Measurements from ENCODE around the gene ZNF462. TPM values are rescaled to one million over a fixed set of nuclear protein-coding genes. Genes with fewer than 3 reads are reported as not detected.

ZNF462 gene
- total RNA-seq, 4 donors from 2014 or later: 9.3 to 13.3 (median 11.4) TPM

DNA sequence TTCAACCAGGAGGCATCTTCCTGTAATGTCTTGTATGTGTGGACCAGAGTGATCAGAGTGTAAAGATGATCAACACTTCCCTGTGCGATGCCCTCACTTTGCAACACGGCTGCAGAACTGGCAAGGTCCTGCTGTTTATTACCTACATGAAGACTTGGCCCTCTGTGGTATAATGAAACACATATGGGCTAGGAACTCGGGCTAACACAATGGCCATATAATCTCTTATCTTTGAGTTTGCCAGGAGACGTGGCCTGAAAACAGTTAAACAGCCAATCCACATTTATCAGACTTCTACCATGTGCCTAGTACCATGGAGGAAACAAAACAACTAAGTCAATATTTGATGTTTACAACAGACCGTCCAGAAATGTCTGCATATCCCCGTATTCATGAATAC, 145.5 kb downstream of the ZNF462 start:
- Histone ChIP-seq H3K9me3 (no peaks in the 10 kb centered on the region), H3K27ac (no peak overlapping the region), H3K27me3 (no peaks in the 10 kb centered on the region), H3K4me3 (no peak overlapping the region), H3K4me1 (no peaks in the 10 kb centered on the region), H3K36me3 (peaks cover 0 to 28% of the 10 kb centered on the region in 2 donors)
- intact Hi-C loops (cut with DNase I; ENCODE audit: low total_unique reads): no loop called here
- no peak for DNase-seq
- in situ Hi-C loops (cut with MboI; ENCODE audit: low sequenced_read_pairs in 4 of 4): no loop called here
- TF ChIP-seq, protein P1, sequence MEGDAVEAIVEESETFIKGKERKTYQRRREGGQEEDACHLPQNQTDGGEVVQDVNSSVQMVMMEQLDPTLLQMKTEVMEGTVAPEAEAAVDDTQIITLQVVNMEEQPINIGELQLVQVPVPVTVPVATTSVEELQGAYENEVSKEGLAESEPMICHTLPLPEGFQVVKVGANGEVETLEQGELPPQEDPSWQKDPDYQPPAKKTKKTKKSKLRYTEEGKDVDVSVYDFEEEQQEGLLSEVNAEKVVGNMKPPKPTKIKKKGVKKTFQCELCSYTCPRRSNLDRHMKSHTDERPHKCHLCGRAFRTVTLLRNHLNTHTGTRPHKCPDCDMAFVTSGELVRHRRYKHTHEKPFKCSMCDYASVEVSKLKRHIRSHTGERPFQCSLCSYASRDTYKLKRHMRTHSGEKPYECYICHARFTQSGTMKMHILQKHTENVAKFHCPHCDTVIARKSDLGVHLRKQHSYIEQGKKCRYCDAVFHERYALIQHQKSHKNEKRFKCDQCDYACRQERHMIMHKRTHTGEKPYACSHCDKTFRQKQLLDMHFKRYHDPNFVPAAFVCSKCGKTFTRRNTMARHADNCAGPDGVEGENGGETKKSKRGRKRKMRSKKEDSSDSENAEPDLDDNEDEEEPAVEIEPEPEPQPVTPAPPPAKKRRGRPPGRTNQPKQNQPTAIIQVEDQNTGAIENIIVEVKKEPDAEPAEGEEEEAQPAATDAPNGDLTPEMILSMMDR (IDR thresholded peaks at IDR 0.05 in 4 of 5, conservative IDR thresholded peaks at IDR 0.05 in 1 of 5): no peak
- TF ChIP-seq POLR2A (IDR thresholded peaks at IDR 0.05): no peak
- no peak for ATAC-seq

GRCh38 chr9:107016383-107016782, 153.4 kb downstream of the ZNF462 start:
- H3K27me3 ChIP-seq: no peaks in the 10 kb centered on the region
- H3K9me3 ChIP-seq: peaks cover 0 to 7% (median 0%) of the 10 kb centered on the region in 3 donors
- H3K4me1 ChIP-seq: no peaks in the 10 kb centered on the region
- peaks cover 0 to under 1% of the 10 kb centered on the region in 2 donors for H3K36me3 ChIP-seq
- H3K27ac ChIP-seq: no peak overlapping the region
- ATAC-seq (no peak), DNase-seq (no peak)
- no peak overlapping the region for H3K4me3 ChIP-seq
- in situ Hi-C loops (cut with MboI; ENCODE audit: low sequenced_read_pairs in 4 of 4) (no loop called here), intact Hi-C loops (cut with DNase I; ENCODE audit: low total_unique reads) (no loop called here)
- no peak for TF ChIP-seq POLR2A (IDR thresholded peaks at IDR 0.05)
- TF ChIP-seq, protein P1 (IDR thresholded peaks at IDR 0.05 in 4 of 5, conservative IDR thresholded peaks at IDR 0.05 in 1 of 5): no peak

DNA sequence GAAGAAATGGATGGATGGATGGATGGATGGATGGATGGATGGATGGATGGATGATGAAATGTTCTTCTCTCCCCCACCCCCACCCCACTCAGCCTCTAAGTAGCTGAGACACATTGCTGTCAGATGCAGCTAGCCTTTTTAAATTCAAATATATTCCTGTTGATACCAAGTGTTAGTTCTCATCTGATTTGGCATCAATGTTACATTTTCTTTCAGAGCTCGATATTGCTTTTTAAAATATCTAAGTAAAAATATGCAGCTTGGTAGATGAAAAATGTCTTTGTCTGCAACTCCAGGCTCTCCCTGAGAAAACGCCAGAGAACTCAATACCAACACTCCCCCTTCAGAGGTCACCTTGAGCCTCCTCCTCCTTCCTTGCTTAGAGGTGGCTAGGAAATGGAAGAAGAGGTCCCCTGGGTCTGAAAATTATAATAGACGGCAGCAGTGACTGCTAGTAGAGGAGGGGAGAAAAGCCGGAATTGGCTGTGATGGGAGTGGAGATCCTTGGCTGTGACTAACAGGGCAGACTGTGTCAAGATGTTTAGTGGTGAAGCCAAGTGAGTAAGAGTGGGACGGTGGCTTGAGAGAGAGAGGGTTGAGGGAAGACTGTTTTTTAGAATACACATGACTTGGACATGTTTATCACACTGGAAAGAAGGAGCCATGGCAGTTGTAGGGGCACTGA, 156.0 kb downstream of the ZNF462 start:
- Histone ChIP-seq H3K27me3 (no peaks in the 10 kb centered on the region), H3K9me3 (peaks cover 0 to 7% (median 0%) of the 10 kb centered on the region in 3 donors), H3K4me3 (no peak overlapping the region), H3K4me1 (no peaks in the 10 kb centered on the region), H3K36me3 (no peaks in the 10 kb centered on the region), H3K27ac (no peak overlapping the region)
- intact Hi-C loops (cut with DNase I; ENCODE audit: low total_unique reads) (no loop called here), in situ Hi-C loops (cut with MboI; ENCODE audit: low sequenced_read_pairs in 4 of 4) (no loop called here)
- TF ChIP-seq POLR2A (IDR thresholded peaks at IDR 0.05): no peak
- TF ChIP-seq, protein P1 (IDR thresholded peaks at IDR 0.05 in 4 of 5, conservative IDR thresholded peaks at IDR 0.05 in 1 of 5): no peak
- no peak for ATAC-seq
- DNase-seq: no peak

- in situ Hi-C loops (cut with MboI; ENCODE audit: low sequenced_read_pairs in 4 of 4) (no loop called here), intact Hi-C loops (cut with DNase I; ENCODE audit: low total_unique reads) (no loop called here)
- TF ChIP-seq, protein P1 (IDR thresholded peaks at IDR 0.05 in 4 of 5, conservative IDR thresholded peaks at IDR 0.05 in 1 of 5): no peak
- no peak for TF ChIP-seq POLR2A (IDR thresholded peaks at IDR 0.05)
- H3K27me3 ChIP-seq: no peaks in the 10 kb centered on the region
- ATAC-seq (no peak), DNase-seq (no peak)
- no peak overlapping the region for H3K27ac ChIP-seq
- peaks cover 0 to 7% (median 0%) of the 10 kb centered on the region in 3 donors for H3K9me3 ChIP-seq
- no peak overlapping the region for H3K4me3 ChIP-seq
- no peaks in the 10 kb centered on the region for H3K36me3 ChIP-seq
- H3K4me1 ChIP-seq: no peaks in the 10 kb centered on the region
These were observed 157.1 kb downstream of the ZNF462 start for GRCh38 chr9:107020040-107020530.

Measured in gastrocnemius medialis (tissue), 4 donors.